ENCODE data around the gene SULT1C4. TPM values are rescaled to one million over a fixed set of nuclear protein-coding genes. Genes with fewer than 3 reads are reported as not detected.

The SULT1C4 gene
- total RNA-seq, 3 donors from 2014 or later (not counting 1 experiment from before 2014, with no cell fraction given), result not detected

DNA sequence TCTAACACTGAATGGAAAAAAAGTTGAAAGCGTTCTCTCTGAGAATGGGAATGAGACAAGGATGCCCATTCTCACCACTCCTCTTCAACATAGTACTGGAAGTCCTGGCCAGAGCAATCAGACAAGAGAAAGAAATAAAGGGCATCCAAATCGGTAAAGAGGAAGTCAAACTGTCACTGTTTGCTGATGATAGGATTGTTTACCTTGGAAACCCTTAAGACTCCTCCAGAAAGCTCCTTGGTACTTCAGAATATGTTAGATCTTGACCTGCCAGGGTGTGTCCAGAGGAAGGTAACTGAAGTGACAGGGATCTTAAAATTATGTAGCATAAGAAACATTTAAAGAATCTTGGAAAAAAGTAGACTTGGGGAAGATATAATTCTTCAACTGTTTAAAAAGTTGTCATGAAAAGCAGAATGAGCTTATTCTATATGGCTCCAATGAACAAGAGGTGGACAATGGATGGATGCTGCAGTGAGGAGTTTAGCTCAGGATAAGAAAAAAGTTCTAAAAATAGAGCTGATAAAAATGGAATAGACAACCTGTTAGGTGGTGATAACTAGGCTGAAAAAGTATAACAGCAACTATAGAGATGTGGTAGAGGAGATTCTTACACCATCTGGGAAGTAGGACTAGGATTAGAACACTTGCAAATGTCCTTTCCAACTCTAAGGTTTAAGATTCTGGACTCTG, 16.8 kb upstream of the SULT1C4 start:
- 100% methylated on average over 1 of the region's 2 CpGs for WGBS (ENCODE audit: insufficient coverage)
- ATAC-seq (no peak), DNase-seq (no peak)
- intact Hi-C loops (cut with micrococcal nuclease), result no loop called here
- Histone ChIP-seq H3K27ac (ENCODE audit: low read length) (no peak overlapping the region), H3K4me1 (ENCODE audit: control insufficient read depth, insufficient read depth, low read length) (no peaks in the 10 kb centered on the region), H3K36me3 (ENCODE audit: control insufficient read depth, insufficient read depth, low read length) (no peaks in the 10 kb centered on the region), H3K27me3 (ENCODE audit: control insufficient read depth, insufficient read depth, low read length) (no peaks in the 10 kb centered on the region), H3K9me3 (ENCODE audit: control insufficient read depth, insufficient read depth, low read length) (no peaks in the 10 kb centered on the region), H3K4me3 (ENCODE audit: low read length) (no peak overlapping the region)
- no peaks in the 10 kb centered on the region for H3K9me3 Mint-ChIP-seq
- TF ChIP-seq CTCF (IDR thresholded peaks at IDR 0.05), result no peak
- H3K4me1 Mint-ChIP-seq, result no peaks in the 10 kb centered on the region
- H3K27me3 Mint-ChIP-seq (ENCODE audit: low read depth in 2 of 2), result peaks cover 4 to 40% of the 10 kb centered on the region in 2 donors
- no peak overlapping the region for H3K27ac Mint-ChIP-seq
- no peak overlapping the region for H3K4me3 Mint-ChIP-seq
- no peaks in the 10 kb centered on the region for H3K36me3 Mint-ChIP-seq

DNA sequence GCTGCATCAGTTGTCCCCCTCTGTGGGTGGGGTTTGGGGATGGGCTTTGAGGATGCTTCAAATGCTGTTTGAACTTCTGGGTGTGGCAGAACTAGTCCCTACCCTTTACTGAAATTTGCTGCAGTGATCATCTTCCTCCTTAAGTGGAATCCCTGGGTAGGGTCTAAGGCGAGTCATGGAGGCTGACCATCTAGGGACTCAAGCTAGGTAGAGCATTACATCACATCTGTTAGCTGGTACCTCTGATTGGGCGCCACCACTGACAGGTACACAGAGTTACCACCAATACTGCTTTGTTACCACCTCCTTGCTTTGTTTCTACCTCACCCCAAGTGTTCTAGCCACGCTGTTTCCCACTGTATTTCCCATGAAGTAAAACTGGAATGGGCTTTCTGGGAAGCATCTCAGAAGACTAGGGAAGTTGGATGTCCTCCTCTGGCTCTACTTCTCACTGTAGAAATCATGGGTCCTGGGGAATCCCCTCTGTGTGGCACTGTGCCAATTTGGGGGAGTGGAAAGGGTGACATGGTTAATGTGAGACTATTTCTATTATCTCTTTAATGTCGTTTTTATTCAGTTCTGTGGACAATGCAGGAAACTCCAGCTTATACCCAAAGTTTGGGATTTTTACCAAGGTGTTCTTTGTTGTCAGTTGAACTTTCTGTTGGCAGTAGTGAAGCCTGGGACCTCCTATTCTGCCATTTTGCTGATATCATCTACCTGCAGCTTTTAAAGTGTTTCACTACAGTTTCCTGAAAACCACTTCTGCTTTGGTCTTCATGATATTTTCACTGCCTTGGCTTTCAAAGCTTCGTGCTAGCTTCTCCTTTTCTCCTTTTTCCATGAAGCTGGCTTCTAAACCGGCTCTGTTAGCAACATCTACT, 14.5 kb upstream of the SULT1C4 start:
- Mint-ChIP-seq H3K4me3 (no peak overlapping the region), H3K27ac (no peak overlapping the region), H3K27me3 (ENCODE audit: low read depth in 2 of 2) (peaks cover 9 to 33% of the 10 kb centered on the region in 2 donors), H3K36me3 (no peaks in the 10 kb centered on the region), H3K9me3 (no peaks in the 10 kb centered on the region), H3K4me1 (no peaks in the 10 kb centered on the region)
- Histone ChIP-seq H3K9me3 (ENCODE audit: control insufficient read depth, insufficient read depth, low read length) (no peaks in the 10 kb centered on the region), H3K4me3 (ENCODE audit: low read length) (no peak overlapping the region), H3K36me3 (ENCODE audit: control insufficient read depth, insufficient read depth, low read length) (no peaks in the 10 kb centered on the region), H3K27ac (ENCODE audit: low read length) (no peak overlapping the region), H3K4me1 (ENCODE audit: control insufficient read depth, insufficient read depth, low read length) (no peaks in the 10 kb centered on the region), H3K27me3 (ENCODE audit: control insufficient read depth, insufficient read depth, low read length) (no peaks in the 10 kb centered on the region)
- DNase-seq (peak in 1 of 2 donors; percentile 5), ATAC-seq (no peak)
- no peak for TF ChIP-seq CTCF (IDR thresholded peaks at IDR 0.05)
- intact Hi-C loops (cut with micrococcal nuclease), result no loop called here
- 45% methylated on average over 6 of the region's 6 CpGs for WGBS (ENCODE audit: insufficient coverage)

- no peak overlapping the region for H3K27ac Mint-ChIP-seq
- intact Hi-C loops (cut with micrococcal nuclease), result no loop called here
- ATAC-seq (no peak), DNase-seq (no peak)
- 32% methylated on average over 1 of the region's 1 CpG for WGBS (ENCODE audit: insufficient coverage)
- Histone ChIP-seq H3K27me3 (ENCODE audit: control insufficient read depth, insufficient read depth, low read length) (no peaks in the 10 kb centered on the region), H3K9me3 (ENCODE audit: control insufficient read depth, insufficient read depth, low read length) (no peaks in the 10 kb centered on the region), H3K27ac (ENCODE audit: low read length) (no peak overlapping the region), H3K4me3 (ENCODE audit: low read length) (no peak overlapping the region), H3K4me1 (ENCODE audit: control insufficient read depth, insufficient read depth, low read length) (no peaks in the 10 kb centered on the region), H3K36me3 (ENCODE audit: control insufficient read depth, insufficient read depth, low read length) (no peaks in the 10 kb centered on the region)
- peaks cover 9 to 33% of the 10 kb centered on the region in 2 donors for H3K27me3 Mint-ChIP-seq (ENCODE audit: low read depth in 2 of 2)
- TF ChIP-seq CTCF (IDR thresholded peaks at IDR 0.05), result no peak
- H3K4me1 Mint-ChIP-seq, result no peaks in the 10 kb centered on the region
- H3K4me3 Mint-ChIP-seq, result no peak overlapping the region
- no peaks in the 10 kb centered on the region for H3K9me3 Mint-ChIP-seq
- no peaks in the 10 kb centered on the region for H3K36me3 Mint-ChIP-seq
These were observed 13.9 kb upstream of the SULT1C4 start for GRCh38 chr2:108363908-108364225.

Data from natural killer cell (primary cell).